NCI-H460 (cell line): Measurements from ENCODE around the gene POU4F1. TPM values are rescaled to one million over a fixed set of nuclear protein-coding genes. Genes with fewer than 3 reads are reported as not detected.
"Not testable (repeated sequence)": the region's sequence is repeated elsewhere in the genome, so short reads cannot be mapped to it uniquely, and the experiment has no call there.

Experiments
- DNase-seq: peaks from one replicate; pipeline ENCODE4 v3.0.0-alpha.2; 2016; ENCODE audit warnings: low read depth; ENCODE audit errors: extremely low read depth
- polyA plus RNA-seq: library from polyadenylated mRNA; depleted of rRNA; stranded (reverse); fragments of >200 nt; gene quantifications from 2 replicates; pipeline ENCODE4 v1.2.3, GENCODE V29; 2014; cell fraction: nucleus; rRNA removed
- total RNA-seq: library from RNA; depleted of rRNA; stranded (reverse); fragments of >200 nt; shearing (Covaris generic); gene quantifications from 2 replicates; pipeline ENCODE4 v1.2.3, GENCODE V29; 2014; rRNA removed

The POU4F1 gene
- total RNA-seq: 2.2 and 2.3 TPM in 2 replicates
- polyA plus RNA-seq: 2.7 and 4.4 TPM in 2 replicates

- DNase-seq: peak; percentile 58
Observed at GRCh38 chr13:78603240-78603957, at the start of gene POU4F1. Gene POU4F1, minus strand, starts transcription at chr13:78603552. Its CDS starts 226 bp downstream, at chr13:78603326.

- no peak for DNase-seq
Observed at GRCh38 chr13:78652651-78653050, 49.3 kb upstream of the POU4F1 start.

GRCh38 chr13:78650717-78651083 lies 47.3 kb upstream of the POU4F1 start:
- DNase-seq: no peak

- DNase-seq: no peak
Observed at GRCh38 chr13:78649997-78650716, 46.8 kb upstream of the POU4F1 start.

GRCh38 chr13:78647109-78647678 lies 43.8 kb upstream of the POU4F1 start:
- not testable (repeated sequence) for DNase-seq

GRCh38 chr13:78638216-78638615 lies 34.9 kb upstream of the POU4F1 start:
- DNase-seq: no peak

- DNase-seq: no peak
Observed at GRCh38 chr13:78636495-78636894, 33.1 kb upstream of the POU4F1 start.

- no peak for DNase-seq
Observed at GRCh38 chr13:78632996-78633395, 29.6 kb upstream of the POU4F1 start.

GRCh38 chr13:78631077-78631476 lies 27.7 kb upstream of the POU4F1 start:
- DNase-seq: no peak

GRCh38 chr13:78630511-78630910 lies 27.2 kb upstream of the POU4F1 start:
- no peak for DNase-seq

- DNase-seq: no peak
Observed at GRCh38 chr13:78625384-78625783, 22.0 kb upstream of the POU4F1 start.

- no peak for DNase-seq
Observed at GRCh38 chr13:78623132-78623531, 19.8 kb upstream of the POU4F1 start.

- no peak for DNase-seq
Observed at GRCh38 chr13:78620936-78621470, 17.7 kb upstream of the POU4F1 start.

GRCh38 chr13:78618411-78618810 lies 15.1 kb upstream of the POU4F1 start:
- no peak for DNase-seq

- no peak for DNase-seq
Observed at GRCh38 chr13:78611040-78611439, 7.7 kb upstream of the POU4F1 start.

- no peak for DNase-seq
Observed at GRCh38 chr13:78610381-78610883, 7.1 kb upstream of the POU4F1 start.

GRCh38 chr13:78609464-78610205 lies 6.3 kb upstream of the POU4F1 start:
- DNase-seq: no peak

GRCh38 chr13:78608688-78609463 lies 5.5 kb upstream of the POU4F1 start:
- DNase-seq: no peak

GRCh38 chr13:78608252-78608687 lies 4.9 kb upstream of the POU4F1 start:
- DNase-seq: no peak
